GM19455 (cell line): Measurements from ENCODE around the gene NMRAL1.

Experiments
- ATAC-seq: cut with Tn5 transposase; IDR thresholded peaks from one replicate; pipeline ENCODE4 v1.9.1; 2021; ENCODE audit not compliant: unreplicated experiment

The NMRAL1 gene

DNA sequence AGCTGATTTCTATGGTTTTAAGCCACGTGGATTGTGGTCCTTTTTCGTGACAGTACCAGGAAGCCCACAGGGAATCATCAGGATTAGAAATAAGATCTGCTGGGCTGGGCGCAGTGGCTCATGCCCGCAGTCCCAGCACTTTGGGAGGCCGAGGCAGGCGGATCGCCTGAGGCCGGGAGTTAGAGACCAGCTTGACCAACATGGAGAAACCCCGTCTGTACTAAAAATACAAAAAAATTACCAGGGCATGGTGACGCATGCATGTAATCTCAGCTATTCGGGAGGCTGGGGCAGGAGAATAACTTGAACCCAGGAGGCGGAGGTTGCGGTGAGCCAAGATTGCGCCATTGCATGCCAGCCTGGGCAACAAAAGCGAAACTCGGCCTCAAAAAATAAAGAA is 6.5 kb downstream of the NMRAL1 start:
- ATAC-seq, result no peak

DNA sequence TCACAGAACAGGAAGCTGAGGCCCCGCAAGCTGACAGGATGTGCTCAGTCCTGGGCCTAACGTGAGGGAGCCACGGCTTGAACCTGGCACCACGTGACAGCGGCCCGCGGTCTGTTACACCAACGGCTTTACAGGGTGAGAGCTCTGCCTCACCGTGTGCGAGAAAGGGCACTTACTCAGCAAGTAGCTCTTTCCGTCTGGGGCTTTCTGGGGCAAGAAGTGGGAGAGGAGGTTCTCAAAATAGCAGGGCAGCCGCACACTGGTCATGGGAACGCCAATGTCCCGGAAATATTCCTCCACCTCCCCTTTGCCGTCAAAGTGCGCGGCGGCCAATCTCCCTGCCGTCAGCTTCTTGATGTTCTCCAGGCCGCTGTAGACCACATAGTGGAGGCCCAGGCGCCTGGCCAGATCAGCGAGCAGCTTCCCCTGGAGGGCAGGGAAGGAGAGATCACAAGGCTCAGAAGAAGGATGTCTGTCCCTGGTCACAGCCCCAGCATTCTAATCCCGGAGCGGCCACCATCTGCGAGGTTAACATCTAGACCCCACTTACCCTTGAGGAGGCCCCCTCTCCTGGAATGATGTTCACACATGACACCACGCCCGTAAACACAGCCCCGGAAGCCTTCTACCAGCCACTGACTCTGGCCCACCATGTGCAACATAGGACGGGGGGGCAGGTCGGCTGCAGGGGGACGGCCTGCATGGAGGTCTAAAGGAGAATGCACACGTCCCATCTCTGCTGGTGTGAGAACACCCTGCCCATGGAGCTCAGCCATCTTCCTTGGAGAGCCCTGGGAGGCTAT is 8.2 kb downstream of the NMRAL1 start:
- no peak for ATAC-seq

DNA sequence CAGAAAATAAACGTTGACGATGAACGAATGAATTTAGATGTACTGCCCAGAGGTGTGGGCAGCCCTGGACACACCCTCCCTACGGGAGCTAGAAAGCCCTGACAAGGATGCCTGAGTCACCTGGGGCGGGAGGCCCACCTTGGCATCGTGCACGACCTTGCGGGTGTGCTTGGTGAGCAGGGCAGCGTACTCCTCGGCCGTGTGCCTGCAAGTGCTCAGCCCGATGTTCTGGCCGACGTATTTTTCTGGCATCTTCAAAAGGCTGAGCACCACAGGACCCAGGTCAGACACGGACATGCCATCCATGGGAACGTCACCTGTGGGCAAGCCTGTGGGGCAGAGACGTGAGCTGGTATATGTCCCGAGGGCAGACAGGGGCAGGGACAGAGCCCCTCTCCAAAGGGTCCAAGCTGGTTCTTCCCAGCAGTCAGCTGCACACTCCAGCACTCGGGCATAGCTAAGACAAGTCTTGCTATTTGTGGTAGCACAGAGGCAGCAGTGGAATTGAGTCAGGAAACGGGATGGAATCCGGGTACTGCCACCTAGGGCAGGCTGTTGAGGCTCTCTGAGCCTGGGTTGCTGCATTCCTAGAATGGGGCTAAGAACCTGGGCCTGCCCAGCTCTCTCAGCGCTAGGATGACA is 10.8 kb downstream of the NMRAL1 start:
- no peak for ATAC-seq

DNA sequence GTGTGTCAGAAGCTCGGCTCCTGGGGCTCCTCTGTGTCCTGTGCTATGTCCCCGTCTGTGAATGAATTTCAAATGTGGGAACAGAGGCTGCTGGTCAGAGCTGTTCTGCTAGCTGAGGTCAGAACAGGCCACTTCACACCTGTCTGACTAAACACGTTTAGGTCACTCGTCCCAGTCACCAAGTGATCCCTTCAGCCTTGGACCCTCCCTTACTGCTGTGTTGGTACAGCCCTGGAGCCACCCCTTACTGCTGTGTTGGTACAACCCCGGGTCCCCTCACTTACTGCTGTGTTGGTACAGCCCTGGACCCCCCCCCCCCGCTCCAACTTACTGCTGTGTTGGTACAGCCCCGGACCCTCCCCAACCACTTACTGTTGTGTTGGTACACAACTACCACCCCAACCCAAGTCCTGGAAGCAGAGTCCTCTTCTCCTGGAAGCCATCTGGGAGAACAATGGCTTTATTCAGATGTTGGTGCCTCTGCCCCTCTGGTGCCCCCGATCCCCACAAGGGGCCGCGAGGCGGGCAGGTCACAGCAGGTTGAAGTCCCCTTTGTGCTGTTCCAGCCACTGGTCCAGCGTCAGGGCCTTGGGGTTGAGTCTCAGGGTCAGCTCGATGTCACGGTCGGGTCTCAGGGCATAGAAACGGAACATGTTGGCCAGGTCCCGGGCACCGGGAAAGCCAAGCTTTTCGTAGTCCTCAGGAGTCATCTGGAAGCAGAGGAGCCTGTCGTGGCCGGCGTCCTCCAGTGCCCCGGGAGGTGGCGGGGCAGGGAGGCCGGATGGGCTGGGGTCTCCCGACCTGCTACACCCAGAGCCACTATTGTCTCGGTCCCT is 13.0 kb downstream of the NMRAL1 start:
- ATAC-seq, result no peak

DNA sequence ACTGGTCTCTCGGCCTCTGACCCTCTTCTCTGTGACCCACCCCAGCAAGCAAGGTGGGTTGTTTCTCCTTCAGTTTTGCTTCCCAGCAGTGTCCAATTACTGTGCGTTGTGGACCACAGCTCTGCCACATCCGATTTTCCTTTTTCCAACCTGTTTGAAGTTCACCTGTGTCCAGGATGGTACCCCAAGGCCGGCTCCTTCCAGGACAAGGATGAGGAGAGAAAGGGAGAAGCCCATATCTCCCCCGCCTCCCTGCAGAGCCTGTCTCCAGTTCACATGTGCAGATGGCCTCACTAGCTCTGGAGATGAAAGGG is 13.5 kb downstream of the NMRAL1 start:
- ATAC-seq, result no peak

DNA sequence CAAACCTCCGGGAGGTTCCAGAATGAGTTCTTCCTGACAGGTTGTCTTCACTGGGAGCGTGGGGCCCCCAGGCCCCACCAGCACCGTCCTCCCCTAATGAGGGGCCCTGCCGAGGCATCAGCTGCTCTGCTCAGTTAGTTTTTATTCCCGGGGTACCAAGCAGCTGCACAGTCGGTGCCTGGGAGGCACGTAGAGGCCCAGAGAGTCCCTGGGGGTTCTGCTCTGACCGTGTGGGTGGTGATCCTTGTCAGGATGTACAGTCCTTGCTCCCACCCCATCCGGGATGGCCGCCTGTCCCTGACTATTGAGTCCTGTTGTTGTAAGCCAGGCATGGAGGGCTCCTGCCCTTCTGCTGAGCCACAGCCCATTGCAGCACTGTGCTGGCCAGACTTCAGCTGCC is 18.5 kb downstream of the NMRAL1 start:
- no peak for ATAC-seq

DNA sequence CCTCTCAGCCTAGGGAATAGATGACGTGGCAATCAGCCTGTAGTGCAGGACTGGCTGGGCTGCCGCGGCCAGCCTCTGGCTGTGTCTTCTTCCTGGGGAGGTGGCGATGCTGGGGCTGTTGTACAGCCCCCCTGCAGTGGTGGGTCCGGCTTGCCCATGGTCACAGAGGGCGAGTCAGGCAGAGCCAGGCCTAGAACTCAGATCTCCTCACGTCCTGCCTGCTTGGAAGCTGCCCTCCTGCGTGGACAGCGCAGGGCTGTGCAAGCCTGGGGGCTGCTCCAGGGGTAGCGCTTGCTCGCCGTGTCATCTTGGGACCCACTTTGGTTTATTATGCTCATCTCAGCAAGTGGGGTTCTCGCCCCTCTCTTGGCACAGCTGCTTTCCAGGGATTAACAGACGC is 19.3 kb downstream of the NMRAL1 start:
- ATAC-seq, result no peak

DNA sequence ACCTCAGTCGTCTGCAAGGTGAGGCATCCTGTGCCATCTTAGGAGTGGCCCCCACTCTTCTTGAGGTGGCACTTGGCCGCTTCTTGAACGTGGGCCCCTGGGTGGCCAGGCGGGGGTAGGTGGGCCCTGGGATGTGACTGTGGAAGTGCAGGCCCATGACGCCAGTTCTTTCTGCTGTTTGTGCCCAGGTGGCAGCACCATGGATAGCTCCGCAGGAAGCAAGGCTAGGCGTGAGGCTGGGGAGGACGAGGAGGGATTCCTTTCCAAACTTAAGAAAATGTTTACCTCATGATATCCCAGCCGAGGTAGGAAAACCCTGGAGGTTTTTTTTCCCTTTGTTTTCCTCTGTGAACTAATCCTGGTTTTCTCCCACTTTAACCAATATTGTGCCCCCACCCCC is 19.8 kb downstream of the NMRAL1 start:
- no peak for ATAC-seq

DNA sequence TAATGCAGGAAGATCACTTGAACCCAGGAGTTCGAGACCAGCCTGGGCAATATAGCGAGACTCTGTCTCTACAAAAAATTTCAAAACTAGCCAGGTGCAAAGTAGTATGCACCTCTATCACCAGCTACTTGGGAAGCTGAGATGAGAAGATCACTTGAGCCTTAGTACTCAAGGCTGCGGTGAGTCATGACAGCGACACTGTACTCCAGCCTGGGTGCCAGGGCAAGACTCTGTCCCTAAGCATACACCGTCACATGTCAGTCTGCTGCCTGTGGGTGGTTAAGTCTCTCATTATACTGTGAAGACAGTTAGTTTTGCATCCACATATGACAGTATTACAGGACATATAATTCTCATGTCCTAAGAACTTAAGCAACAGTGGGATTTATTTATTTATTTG is 21.8 kb downstream of the NMRAL1 start:
- no peak for ATAC-seq

DNA sequence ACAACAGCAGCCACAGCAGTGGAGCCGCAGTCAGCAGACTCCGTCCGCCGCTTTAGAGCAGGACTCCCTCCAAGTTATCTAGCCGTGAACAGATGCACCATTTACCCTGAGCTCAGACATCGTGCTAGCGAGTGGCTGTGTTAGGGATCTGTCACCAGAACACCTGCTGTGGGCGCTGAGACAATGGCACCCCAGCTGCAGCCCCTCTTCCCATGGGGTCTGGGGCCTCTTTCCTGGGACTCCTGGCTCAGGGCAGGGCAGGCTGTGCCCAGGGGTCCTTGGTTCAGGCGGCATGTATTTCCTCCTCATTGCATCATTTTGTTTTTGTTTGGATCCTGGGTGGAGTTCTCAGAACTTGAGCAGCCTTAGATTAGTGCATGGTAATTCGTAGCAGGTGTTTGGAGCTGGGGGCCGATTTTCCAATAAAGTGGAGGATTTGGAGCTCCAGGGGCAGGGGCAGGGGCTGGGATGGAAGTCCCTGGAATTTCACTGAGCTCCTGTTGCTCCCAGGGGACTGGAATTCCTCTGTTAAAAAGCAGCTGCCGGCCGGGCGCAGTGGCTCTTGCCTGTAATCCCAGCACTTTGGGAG is 23.4 kb downstream of the NMRAL1 start:
- no peak for ATAC-seq

DNA sequence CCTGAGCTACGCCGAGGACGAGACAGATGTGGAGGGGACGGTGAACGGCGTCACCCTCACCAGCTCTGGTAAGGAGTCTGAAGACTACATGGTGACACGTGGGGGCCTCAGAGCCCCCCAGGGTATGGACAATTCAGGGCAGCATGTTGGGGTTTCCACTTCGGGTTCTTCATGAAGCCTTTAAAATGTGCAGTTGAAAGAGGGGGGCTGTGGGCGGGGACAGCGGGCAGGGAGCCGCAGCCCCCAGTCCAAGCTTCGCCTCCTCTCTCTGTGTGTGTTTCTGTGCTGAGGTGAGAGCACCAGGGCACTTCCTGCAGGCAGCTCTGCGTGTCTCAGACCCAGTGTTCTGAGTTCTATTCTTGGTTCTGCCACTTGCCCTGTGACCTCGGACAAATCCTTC is 24.0 kb downstream of the NMRAL1 start:
- no peak for ATAC-seq

DNA sequence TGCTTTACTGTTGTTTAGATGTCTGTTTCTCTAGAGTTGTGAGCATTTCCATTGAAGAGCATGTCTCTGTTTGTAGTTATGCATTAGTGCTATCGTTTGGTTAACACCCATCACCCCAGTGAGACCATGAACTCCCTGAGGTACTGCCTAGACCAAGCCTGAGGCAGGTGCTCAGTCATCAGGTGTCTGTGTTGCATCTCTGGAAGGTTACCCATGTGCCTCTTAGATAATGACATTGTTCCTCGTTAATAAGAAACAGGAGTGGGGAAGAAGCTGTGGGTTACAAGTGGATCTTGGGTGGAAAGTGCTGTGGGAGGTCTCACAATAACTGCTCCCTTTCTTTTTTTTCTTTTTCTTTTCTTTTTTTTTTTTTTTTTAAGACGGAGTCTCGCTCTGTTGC is 30.4 kb downstream of the NMRAL1 start:
- ATAC-seq, result no peak

DNA sequence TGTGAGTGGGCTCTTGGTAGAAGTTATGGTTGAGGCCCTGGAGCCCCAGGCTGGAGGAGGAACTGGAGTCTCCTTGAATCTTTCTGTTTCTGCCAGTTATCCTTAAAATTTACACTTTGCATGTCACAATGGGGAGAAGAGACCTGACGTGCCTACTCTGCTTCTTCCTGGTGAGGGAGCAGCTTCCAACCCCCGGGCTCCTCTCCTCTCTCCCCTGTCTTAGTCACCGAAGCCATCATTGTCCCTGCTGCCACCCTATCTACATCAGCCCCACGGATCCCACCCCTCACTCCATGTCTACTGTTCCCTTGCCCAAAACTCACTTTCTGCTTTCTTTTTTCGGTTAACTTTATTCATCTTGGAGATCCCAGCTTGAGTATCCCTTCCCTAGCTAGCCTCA is 31.2 kb downstream of the NMRAL1 start:
- no peak for ATAC-seq

DNA sequence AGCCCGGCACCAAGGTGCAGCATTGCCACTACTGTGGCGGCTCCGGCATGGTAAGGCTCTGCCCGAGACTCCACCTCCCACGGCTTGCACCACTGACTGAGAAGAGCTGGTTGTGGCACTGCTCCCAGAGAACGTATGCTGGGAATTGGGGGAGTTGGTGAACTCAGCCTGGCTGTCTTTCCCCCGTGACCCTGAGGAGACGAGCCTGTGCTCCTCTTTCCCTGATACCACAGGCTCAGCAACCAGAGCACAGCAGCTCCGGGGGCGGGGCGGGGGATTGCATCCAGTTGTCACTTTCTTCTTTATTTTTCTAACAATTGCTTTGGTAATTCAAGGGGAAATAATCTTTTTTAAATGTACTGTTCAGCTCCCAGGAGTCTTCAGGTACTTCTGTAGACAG is 32.1 kb downstream of the NMRAL1 start:
- no peak for ATAC-seq

DNA sequence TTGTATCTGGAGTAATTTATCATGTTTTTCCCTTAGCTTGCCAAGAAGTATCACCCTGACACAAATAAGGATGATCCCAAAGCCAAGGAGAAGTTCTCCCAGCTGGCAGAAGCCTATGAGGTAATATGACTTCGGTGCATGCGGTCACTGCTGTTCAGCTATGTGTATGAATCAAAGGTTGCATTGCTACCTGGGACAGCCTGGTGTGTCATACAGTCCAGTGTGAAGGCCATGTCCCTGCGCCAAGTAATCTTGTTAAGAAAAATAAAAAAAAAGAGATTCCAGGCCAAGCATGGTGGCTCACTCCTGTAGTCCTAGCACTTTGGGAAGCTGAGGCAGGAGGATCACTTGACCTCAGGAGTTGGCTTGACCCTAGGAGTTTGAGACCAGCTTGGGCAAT is 37.1 kb downstream of the NMRAL1 start:
- no peak for ATAC-seq

DNA sequence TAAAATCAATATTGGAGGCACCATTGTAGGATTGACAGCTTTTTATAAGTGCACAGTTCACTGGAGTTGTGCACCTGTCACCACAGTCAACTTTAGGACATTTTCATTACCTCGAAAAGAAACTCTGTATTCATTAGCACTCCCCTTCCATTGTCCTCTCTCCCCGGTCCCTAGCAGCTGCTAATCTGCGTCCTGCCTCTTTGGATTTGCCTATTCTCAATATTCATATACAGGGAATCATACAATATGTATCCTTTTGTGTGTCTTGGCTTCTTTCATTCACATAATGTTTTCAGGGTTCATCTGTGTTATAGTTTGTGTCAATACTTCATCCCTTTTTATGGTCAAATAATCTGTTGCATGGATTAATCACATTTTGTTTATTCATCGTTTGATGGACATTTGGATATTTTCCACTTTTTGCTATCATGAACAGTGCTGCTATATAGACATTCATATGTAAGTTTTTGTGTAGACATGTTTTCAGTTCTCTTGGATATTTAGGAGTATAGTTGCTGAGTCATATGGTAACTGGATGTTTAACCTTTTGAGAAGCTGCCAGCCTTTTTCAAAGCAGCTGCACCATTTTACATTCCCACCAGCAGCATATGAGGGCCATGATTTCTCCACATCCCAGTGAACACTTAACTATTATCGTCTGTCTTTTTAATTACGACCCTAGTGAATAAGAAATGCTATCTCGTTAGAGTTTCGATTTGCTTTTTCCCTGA is 38.9 kb downstream of the NMRAL1 start:
- no peak for ATAC-seq

DNA sequence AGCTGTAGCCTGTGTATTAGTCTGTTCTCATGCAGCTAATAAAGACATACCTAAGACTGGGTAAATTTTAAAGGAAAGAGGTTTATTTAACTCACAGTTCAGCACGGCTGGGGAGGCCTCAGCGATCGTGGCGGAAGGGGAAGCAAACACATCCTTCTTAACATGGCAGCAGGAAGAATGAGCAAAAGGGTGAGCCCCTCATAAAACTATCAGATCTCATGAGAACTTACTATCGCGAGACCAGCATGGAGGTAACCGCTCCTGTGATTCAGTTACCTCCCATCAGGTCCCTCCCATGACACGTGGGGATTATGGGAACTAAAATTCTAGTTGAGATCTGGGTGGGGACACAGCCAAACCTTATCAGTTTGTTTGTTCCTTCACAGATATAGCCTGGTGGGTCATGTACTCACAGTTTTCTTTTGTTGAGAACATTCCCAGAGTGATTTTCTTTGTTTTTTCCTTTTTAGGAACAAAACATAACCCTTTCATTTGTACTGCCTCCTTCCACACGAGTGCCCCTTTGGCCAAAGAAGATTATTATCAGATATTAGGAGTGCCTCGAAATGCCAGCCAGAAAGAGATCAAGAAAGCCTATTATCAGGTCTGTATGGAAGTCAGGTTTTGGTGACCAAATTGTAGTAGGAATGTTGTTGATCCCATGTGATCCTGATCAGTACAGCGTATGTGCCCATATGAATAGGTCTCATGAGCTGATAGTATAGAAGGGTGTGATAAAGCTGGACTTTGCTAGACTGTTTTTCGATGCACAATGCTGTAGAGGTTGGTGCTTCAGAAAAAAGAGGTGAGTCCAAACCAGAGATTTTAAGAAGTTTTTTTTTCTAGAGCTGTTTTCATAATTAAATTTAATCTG is 40.3 kb downstream of the NMRAL1 start:
- ATAC-seq, result no peak

DNA sequence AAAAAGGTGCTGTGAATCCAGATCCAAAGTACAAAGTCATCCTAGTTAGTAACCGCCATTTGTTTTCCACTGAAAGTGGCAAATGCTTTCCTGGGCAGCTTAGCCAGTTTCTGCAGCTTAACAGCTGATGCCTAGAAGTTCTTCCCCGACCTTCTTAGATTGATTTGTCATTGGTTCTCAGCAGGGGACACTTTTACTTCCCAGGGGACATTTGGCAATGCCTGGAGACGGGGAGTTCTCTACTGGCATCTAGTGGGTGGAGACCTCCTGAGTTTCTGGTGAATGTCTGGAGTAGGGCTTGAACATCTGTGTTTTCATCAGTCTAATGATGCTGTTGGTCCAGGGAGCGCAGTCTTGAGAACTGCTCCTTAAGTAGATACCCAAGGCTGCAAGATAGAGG is 41.2 kb downstream of the NMRAL1 start:
- ATAC-seq, result no peak

DNA sequence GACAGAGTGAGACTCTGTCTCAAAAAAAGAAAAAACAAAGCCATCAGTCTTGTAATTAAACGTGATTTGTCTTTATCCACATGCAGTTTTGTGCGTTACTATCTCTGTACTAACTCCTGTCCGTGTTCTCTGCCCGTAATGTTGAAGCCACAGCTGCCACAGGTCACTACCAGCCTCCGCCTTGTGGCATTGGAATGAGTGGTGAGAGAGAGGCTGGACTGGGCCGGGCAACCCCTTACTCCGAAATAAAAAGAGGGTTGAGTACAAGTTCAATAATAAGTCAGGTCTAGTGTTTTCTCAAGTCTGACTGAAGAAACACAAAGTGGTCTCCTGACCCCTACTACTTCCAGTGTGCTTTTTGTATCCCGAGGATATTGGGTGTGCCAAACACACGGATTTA is 43.4 kb downstream of the NMRAL1 start:
- ATAC-seq, result no peak

DNA sequence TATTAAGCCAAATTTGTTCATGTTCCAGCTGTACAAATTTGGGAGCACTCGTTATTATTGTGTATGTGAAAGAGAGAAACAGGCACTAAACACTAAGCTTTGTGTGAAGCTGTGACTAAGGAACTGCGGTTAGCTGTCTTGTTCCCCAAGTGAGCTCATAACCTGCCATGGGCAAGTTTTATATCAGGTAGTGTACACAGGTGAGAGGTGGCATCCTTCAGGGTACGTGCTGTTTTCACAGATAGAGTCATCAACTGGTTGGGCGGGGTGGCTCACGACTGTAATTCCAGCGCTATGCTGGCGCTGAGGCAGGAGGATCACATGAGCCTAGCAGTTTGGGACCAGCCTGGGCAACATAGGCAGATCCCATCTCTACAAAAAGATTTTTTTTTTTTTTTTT is 45.9 kb downstream of the NMRAL1 start:
- ATAC-seq, result no peak
